ENCODE results near the gene CNGB1.
"Not testable (repeated sequence)": the region's sequence is repeated elsewhere in the genome, so short reads cannot be mapped to it uniquely, and the experiment has no call there.

Gene CNGB1

GRCh38 chr16:57944970-57945739 is 25.8 kb downstream of the CNGB1 start:
- Histone ChIP-seq H3K27me3 (ENCODE audit: control insufficient read depth, insufficient read depth, low read length) (no peaks in the 10 kb centered on the region), H3K9me3 (ENCODE audit: control insufficient read depth, low read length) (no peaks in the 10 kb centered on the region), H3K36me3 (ENCODE audit: control insufficient read depth, insufficient read depth, low read length) (no peaks in the 10 kb centered on the region), H3K9ac (ENCODE audit: low read length) (no peak overlapping the region), H3K4me3 (ENCODE audit: low read length) (no peak overlapping the region), H3K4me1 (ENCODE audit: control insufficient read depth, insufficient read depth, low read length) (peaks cover 10% of the 10 kb centered on the region)

DNA sequence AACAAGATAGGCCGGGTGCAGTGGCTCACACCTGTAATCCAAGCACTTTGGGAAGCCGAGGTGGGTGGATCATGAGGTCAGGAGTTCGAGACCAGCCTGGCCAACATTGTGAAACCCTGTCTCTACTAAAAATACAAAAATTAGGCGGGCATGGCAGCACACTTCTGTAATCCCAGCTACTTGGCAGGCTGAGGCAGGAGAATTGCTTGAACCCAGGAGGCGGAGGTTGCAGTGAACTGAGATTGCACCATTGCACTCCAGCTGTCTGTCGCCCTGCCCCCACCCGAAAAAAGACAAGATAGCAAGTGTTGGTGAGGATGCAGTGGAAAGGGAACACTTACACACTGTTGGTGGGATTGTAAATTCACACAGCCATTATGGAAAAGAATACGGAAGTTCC is 27.5 kb downstream of the CNGB1 start:
- H3K27me3 ChIP-seq (ENCODE audit: control insufficient read depth, insufficient read depth, low read length); H3K9me3 ChIP-seq (ENCODE audit: control insufficient read depth, low read length); H3K4me3 ChIP-seq (ENCODE audit: low read length); H3K9ac ChIP-seq (ENCODE audit: low read length); H3K36me3 ChIP-seq (ENCODE audit: control insufficient read depth, insufficient read depth, low read length): not testable (repeated sequence)
- H3K4me1 ChIP-seq (ENCODE audit: control insufficient read depth, insufficient read depth, low read length), result peaks cover 27% of the 10 kb centered on the region

DNA sequence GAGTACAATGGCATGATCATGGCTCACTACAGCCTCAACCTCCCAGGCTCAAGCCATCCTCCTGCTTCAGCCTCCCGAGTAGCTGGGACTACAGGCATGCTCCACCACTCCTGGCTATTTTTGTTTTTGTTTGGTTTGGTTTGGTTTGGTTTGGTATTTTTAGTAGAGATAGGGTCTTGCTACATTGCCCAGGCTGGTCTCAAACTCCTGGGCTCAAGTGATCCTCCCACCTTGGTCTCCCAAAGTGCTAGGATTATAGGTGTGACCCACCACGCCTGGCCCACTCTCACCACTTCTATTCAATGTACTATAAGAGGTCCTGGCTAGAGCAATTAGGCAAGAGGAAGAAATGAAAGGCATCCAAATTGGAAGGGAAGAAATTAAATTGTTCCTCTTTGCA is 29.0 kb downstream of the CNGB1 start:
- H3K4me1 ChIP-seq (ENCODE audit: control insufficient read depth, insufficient read depth, low read length), result peaks cover 29% of the 10 kb centered on the region
- not testable (repeated sequence) for H3K27me3 ChIP-seq (ENCODE audit: control insufficient read depth, insufficient read depth, low read length); H3K9ac ChIP-seq (ENCODE audit: low read length); H3K4me3 ChIP-seq (ENCODE audit: low read length); H3K36me3 ChIP-seq (ENCODE audit: control insufficient read depth, insufficient read depth, low read length); H3K9me3 ChIP-seq (ENCODE audit: control insufficient read depth, low read length)

DNA sequence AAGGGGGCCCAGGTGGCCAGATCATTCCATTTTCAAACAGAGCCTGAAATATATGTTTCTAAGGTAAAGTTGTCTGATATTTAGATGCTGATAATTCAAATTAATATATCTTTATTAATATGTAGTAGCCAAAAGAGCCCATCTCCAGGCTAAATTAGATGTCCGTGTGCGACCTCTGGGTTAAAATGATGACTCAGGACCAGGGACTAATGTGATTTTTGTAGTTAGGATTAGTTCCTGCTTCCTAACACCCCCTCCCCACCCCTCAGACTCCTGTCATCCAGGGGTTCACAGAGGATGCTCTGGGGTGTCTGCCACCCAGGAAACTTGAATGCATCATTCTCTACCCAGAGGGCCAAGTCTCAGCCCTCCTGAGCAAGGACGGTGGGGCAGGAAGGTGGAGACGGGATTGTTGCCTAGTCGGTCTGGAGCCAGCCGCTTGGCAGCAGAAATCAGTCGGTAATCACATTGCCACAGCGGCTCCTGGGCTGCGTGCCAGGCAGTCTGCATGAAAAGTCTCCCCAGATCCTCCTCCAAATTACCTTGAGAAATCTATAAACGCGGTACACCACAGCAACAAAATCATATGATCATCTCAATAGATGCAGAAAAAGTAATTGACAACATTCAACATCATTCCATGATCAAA is 29.8 kb downstream of the CNGB1 start:
- Histone ChIP-seq H3K27me3 (ENCODE audit: control insufficient read depth, insufficient read depth, low read length) (peaks cover 2% of the 10 kb centered on the region), H3K4me1 (ENCODE audit: control insufficient read depth, insufficient read depth, low read length) (peaks cover 29% of the 10 kb centered on the region), H3K4me3 (ENCODE audit: low read length) (no peak overlapping the region)

GRCh38 chr16:57940382-57940966 is 30.5 kb downstream of the CNGB1 start:
- no peaks in the 10 kb centered on the region for H3K36me3 ChIP-seq (ENCODE audit: control insufficient read depth, insufficient read depth, low read length)
- no peaks in the 10 kb centered on the region for H3K9me3 ChIP-seq (ENCODE audit: control insufficient read depth, low read length)
- H3K4me3 ChIP-seq (ENCODE audit: low read length), result no peak overlapping the region
- peaks cover 29% of the 10 kb centered on the region for H3K4me1 ChIP-seq (ENCODE audit: control insufficient read depth, insufficient read depth, low read length)
- no peak overlapping the region for H3K9ac ChIP-seq (ENCODE audit: low read length)
- H3K27me3 ChIP-seq (ENCODE audit: control insufficient read depth, insufficient read depth, low read length), result peaks cover 2% of the 10 kb centered on the region

More for the DNA sequence above, 29.8 kb downstream of the CNGB1 start:
- Histone ChIP-seq H3K36me3 (ENCODE audit: control insufficient read depth, insufficient read depth, low read length) (no peaks in the 10 kb centered on the region), H3K9me3 (ENCODE audit: control insufficient read depth, low read length) (no peaks in the 10 kb centered on the region), H3K9ac (ENCODE audit: low read length) (no peak overlapping the region)

- Histone ChIP-seq H3K27me3 (ENCODE audit: control insufficient read depth, insufficient read depth, low read length) (peaks cover 2% of the 10 kb centered on the region), H3K9ac (ENCODE audit: low read length) (no peak overlapping the region), H3K9me3 (ENCODE audit: control insufficient read depth, low read length) (no peaks in the 10 kb centered on the region)
Observed at GRCh38 chr16:57939872-57940224, 31.1 kb downstream of the CNGB1 start.

GRCh38 chr16:57938936-57939871 is 31.7 kb downstream of the CNGB1 start:
- Histone ChIP-seq H3K36me3 (ENCODE audit: control insufficient read depth, insufficient read depth, low read length) (no peaks in the 10 kb centered on the region), H3K4me1 (ENCODE audit: control insufficient read depth, insufficient read depth, low read length) (peaks cover 29% of the 10 kb centered on the region), H3K9me3 (ENCODE audit: control insufficient read depth, low read length) (no peaks in the 10 kb centered on the region), H3K4me3 (ENCODE audit: low read length) (no peak overlapping the region), H3K9ac (ENCODE audit: low read length) (no peak overlapping the region), H3K27me3 (ENCODE audit: control insufficient read depth, insufficient read depth, low read length) (peaks cover 2% of the 10 kb centered on the region)

More at GRCh38 chr16:57939872-57940224, 31.1 kb downstream of the CNGB1 start:
- H3K4me3 ChIP-seq (ENCODE audit: low read length), result no peak overlapping the region
- H3K4me1 ChIP-seq (ENCODE audit: control insufficient read depth, insufficient read depth, low read length), result peaks cover 29% of the 10 kb centered on the region
- no peaks in the 10 kb centered on the region for H3K36me3 ChIP-seq (ENCODE audit: control insufficient read depth, insufficient read depth, low read length)

GRCh38 chr16:57938484-57938883 is 32.4 kb downstream of the CNGB1 start:
- peaks cover 29% of the 10 kb centered on the region for H3K4me1 ChIP-seq (ENCODE audit: control insufficient read depth, insufficient read depth, low read length)
- H3K27me3 ChIP-seq (ENCODE audit: control insufficient read depth, insufficient read depth, low read length), result peaks cover 2% of the 10 kb centered on the region
- no peak overlapping the region for H3K4me3 ChIP-seq (ENCODE audit: low read length)
- H3K36me3 ChIP-seq (ENCODE audit: control insufficient read depth, insufficient read depth, low read length), result no peaks in the 10 kb centered on the region
- H3K9me3 ChIP-seq (ENCODE audit: control insufficient read depth, low read length), result no peaks in the 10 kb centered on the region
- H3K9ac ChIP-seq (ENCODE audit: low read length), result no peak overlapping the region

- H3K4me1 ChIP-seq (ENCODE audit: control insufficient read depth, insufficient read depth, low read length), result peaks cover 29% of the 10 kb centered on the region
- no peak overlapping the region for H3K4me3 ChIP-seq (ENCODE audit: low read length)
- H3K36me3 ChIP-seq (ENCODE audit: control insufficient read depth, insufficient read depth, low read length), result no peaks in the 10 kb centered on the region
- no peak overlapping the region for H3K9ac ChIP-seq (ENCODE audit: low read length)
- H3K27me3 ChIP-seq (ENCODE audit: control insufficient read depth, insufficient read depth, low read length), result peaks cover 2% of the 10 kb centered on the region
- no peaks in the 10 kb centered on the region for H3K9me3 ChIP-seq (ENCODE audit: control insufficient read depth, low read length)
Observed at GRCh38 chr16:57937861-57938260, 33.1 kb downstream of the CNGB1 start.

GRCh38 chr16:57935904-57936303 is 35.0 kb downstream of the CNGB1 start:
- no peaks in the 10 kb centered on the region for H3K9me3 ChIP-seq (ENCODE audit: control insufficient read depth, low read length)
- no peak overlapping the region for H3K9ac ChIP-seq (ENCODE audit: low read length)
- H3K4me1 ChIP-seq (ENCODE audit: control insufficient read depth, insufficient read depth, low read length), result peaks cover 24% of the 10 kb centered on the region
- peaks cover 2% of the 10 kb centered on the region for H3K27me3 ChIP-seq (ENCODE audit: control insufficient read depth, insufficient read depth, low read length)
- no peak overlapping the region for H3K4me3 ChIP-seq (ENCODE audit: low read length)
- no peaks in the 10 kb centered on the region for H3K36me3 ChIP-seq (ENCODE audit: control insufficient read depth, insufficient read depth, low read length)

DNA sequence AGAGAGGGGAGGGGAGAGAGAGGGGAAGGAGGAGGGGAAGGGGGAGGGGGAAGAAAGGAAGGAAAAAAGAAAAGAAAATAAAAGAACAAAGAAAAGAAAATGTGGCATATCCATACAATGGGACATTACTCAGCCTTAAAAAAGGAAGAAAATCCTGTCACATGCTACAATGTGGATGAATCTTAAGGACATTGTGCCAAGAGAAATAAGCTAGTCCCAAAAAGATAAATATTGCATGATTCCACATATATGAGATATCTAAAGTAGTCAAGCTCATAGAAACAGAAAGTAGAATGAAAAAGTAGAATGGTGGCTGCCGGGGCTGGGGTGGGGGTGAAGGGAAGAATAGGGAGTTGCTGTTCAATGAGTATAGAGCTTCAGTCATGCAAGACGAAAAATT is 40.4 kb downstream of the CNGB1 start:
- H3K9ac ChIP-seq (ENCODE audit: low read length), result no peak overlapping the region
- H3K9me3 ChIP-seq (ENCODE audit: control insufficient read depth, low read length), result no peaks in the 10 kb centered on the region
- no peaks in the 10 kb centered on the region for H3K27me3 ChIP-seq (ENCODE audit: control insufficient read depth, insufficient read depth, low read length)
- no peak overlapping the region for H3K4me3 ChIP-seq (ENCODE audit: low read length)
- H3K36me3 ChIP-seq (ENCODE audit: control insufficient read depth, insufficient read depth, low read length), result no peaks in the 10 kb centered on the region
- no peaks in the 10 kb centered on the region for H3K4me1 ChIP-seq (ENCODE audit: control insufficient read depth, insufficient read depth, low read length)

Data from mucosa of stomach (tissue), 1 donor.